HG03135 (cell line): ENCODE measurements around the gene ZFP36.
"Not testable (repeated sequence)": the region's sequence is repeated elsewhere in the genome, so short reads cannot be mapped to it uniquely, and the experiment has no call there.

Experiments
- ATAC-seq: cut with Tn5 transposase; IDR thresholded peaks from one replicate; pipeline ENCODE4 v1.9.1; 2021; ENCODE audit warnings: mild to moderate bottlenecking, moderate library complexity; ENCODE audit not compliant: unreplicated experiment

The ZFP36 gene

GRCh38 chr19:39406656-39407409 is at the start of gene ZFP36:
ZFP36 (plus strand) TSS chr19:39406847; CDS start chr19:39406905, 58 bp downstream.
- peak; percentile 13 for ATAC-seq

- ATAC-seq, result no peak
Observed at GRCh38 chr19:39359026-39359425, 47.6 kb upstream of the ZFP36 start.

GRCh38 chr19:39360599-39360998 is 46.0 kb upstream of the ZFP36 start:
- ATAC-seq, result no peak

GRCh38 chr19:39362682-39363657 is 43.7 kb upstream of the ZFP36 start:
- ATAC-seq, result no peak

- ATAC-seq, result no peak
Observed at GRCh38 chr19:39363901-39364457, 42.7 kb upstream of the ZFP36 start.

GRCh38 chr19:39365531-39365930 is 41.1 kb upstream of the ZFP36 start:
- ATAC-seq, result no peak

GRCh38 chr19:39369200-39369599 is 37.4 kb upstream of the ZFP36 start:
- no peak for ATAC-seq

GRCh38 chr19:39370735-39371134 is 35.9 kb upstream of the ZFP36 start:
- no peak for ATAC-seq

GRCh38 chr19:39372047-39372802 is 34.4 kb upstream of the ZFP36 start:
- no peak for ATAC-seq

GRCh38 chr19:39372941-39373340 is 33.7 kb upstream of the ZFP36 start:
- ATAC-seq, result no peak

- no peak for ATAC-seq
Observed at GRCh38 chr19:39375929-39376328, 30.7 kb upstream of the ZFP36 start.

GRCh38 chr19:39377373-39378362 is 29.0 kb upstream of the ZFP36 start:
- ATAC-seq, result no peak

GRCh38 chr19:39379366-39379765 is 27.3 kb upstream of the ZFP36 start:
- ATAC-seq, result not testable (repeated sequence)

GRCh38 chr19:39379865-39380396 is 26.7 kb upstream of the ZFP36 start:
- ATAC-seq, result no peak

GRCh38 chr19:39380521-39381502 is 25.8 kb upstream of the ZFP36 start:
- ATAC-seq, result no peak

GRCh38 chr19:39381910-39382611 is 24.6 kb upstream of the ZFP36 start:
- no peak for ATAC-seq

GRCh38 chr19:39382991-39383828 is 23.4 kb upstream of the ZFP36 start:
- ATAC-seq, result no peak
